ENCODE results near the gene ANKRD63.
A peak's percentile ranks its signal among the peaks of the same experiment; 100 is the strongest.

DNA sequence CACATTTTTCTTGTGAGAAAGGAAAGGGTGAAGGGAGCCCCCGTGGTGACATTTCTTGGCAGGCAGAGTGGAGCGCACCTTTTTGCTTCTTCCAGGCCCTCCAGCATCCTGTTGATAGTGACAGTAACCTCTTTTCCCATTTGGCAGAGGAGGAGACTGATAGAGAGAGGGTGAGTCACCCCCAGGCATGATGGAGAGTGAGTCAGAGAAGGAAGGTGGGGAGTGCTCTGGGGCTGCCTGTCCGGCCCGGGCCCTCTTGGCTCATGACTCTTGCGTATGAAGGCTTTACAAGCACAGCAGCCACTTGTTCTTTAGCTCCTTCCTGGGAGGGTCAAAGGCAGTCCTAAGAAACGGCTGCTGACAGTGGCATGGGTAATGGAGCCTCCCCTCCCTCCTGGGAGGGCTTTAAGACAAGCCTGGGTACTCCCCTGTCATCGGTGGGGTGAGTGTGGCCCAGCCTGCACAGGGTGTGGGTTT is 16.0 kb downstream of the ANKRD63 start:
- TF ChIP-seq TAF1 (IDR thresholded peaks at IDR 0.05; ENCODE audit: borderline replicate concordance, insufficient read depth, low read length) (no peak), SIN3A (IDR thresholded peaks at IDR 0.05; ENCODE audit: borderline replicate concordance, insufficient read depth, low read length) (no peak), POLR2AphosphoS5 (IDR thresholded peaks at IDR 0.05; ENCODE audit: low read depth, low read length) (no peak)
- TF ChIP-seq, protein P1, sequence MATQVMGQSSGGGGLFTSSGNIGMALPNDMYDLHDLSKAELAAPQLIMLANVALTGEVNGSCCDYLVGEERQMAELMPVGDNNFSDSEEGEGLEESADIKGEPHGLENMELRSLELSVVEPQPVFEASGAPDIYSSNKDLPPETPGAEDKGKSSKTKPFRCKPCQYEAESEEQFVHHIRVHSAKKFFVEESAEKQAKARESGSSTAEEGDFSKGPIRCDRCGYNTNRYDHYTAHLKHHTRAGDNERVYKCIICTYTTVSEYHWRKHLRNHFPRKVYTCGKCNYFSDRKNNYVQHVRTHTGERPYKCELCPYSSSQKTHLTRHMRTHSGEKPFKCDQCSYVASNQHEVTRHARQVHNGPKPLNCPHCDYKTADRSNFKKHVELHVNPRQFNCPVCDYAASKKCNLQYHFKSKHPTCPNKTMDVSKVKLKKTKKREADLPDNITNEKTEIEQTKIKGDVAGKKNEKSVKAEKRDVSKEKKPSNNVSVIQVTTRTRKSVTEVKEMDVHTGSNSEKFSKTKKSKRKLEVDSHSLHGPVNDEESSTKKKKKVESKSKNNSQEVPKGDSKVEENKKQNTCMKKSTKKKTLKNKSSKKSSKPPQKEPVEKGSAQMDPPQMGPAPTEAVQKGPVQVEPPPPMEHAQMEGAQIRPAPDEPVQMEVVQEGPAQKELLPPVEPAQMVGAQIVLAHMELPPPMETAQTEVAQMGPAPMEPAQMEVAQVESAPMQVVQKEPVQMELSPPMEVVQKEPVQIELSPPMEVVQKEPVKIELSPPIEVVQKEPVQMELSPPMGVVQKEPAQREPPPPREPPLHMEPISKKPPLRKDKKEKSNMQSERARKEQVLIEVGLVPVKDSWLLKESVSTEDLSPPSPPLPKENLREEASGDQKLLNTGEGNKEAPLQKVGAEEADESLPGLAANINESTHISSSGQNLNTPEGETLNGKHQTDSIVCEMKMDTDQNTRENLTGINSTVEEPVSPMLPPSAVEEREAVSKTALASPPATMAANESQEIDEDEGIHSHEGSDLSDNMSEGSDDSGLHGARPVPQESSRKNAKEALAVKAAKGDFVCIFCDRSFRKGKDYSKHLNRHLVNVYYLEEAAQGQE (IDR thresholded peaks at IDR 0.05; ENCODE audit: insufficient read depth in 1 of 2, low read depth in 2 of 2, low read length in 2 of 2), result peak in 1 of 2 experiments; percentile 23; a peak in 1 of 4 replicates

Data from PFSK-1 (cell line).